Measurements from ENCODE around the gene OR52L1.
"Not testable (repeated sequence)": the region's sequence is repeated elsewhere in the genome, so short reads cannot be mapped to it uniquely, and the experiment has no call there.

Gene OR52L1
- total RNA-seq: 0 reads per million in 2 donors

- no peak for DNase-seq
Observed at GRCh38 chr11:5986885-5987284, at the start of gene OR52L1. OR52L1 (minus strand) TSS chr11:5986985; CDS start chr11:5986930, 55 bp downstream.

- DNase-seq: no peak
Observed at GRCh38 chr11:6030708-6031405, 44.1 kb upstream of the OR52L1 start, which contains the start of gene OR56A1. OR56A1 (minus strand) TSS chr11:6030758; CDS start chr11:6027692, 3,066 bp downstream.

- DNase-seq: no peak
Observed at GRCh38 chr11:6027501-6027900, 40.7 kb upstream of the OR52L1 start.

- no peak for DNase-seq
Observed at GRCh38 chr11:6025056-6025455, 38.3 kb upstream of the OR52L1 start.

GRCh38 chr11:6022956-6023355, 36.2 kb upstream of the OR52L1 start:
- no peak for DNase-seq

- no peak for DNase-seq
Observed at GRCh38 chr11:6013042-6013441, 26.3 kb upstream of the OR52L1 start.

GRCh38 chr11:6012035-6012668, 25.4 kb upstream of the OR52L1 start:
- no peak for DNase-seq

- DNase-seq: no peak
Observed at GRCh38 chr11:6006846-6007245, 20.1 kb upstream of the OR52L1 start, which contains the start of gene OR56A4. OR56A4 (minus strand) TSS chr11:6006946; CDS start chr11:6002992, 3,954 bp downstream.

GRCh38 chr11:6006395-6006794, 19.6 kb upstream of the OR52L1 start:
- no peak for DNase-seq

GRCh38 chr11:6002202-6002699, 15.5 kb upstream of the OR52L1 start:
- no peak for DNase-seq

GRCh38 chr11:5994791-5995190, 8.0 kb upstream of the OR52L1 start:
- no peak for DNase-seq

- no peak for DNase-seq
Observed at GRCh38 chr11:5992604-5993251, 5.9 kb upstream of the OR52L1 start.

GRCh38 chr11:5992150-5992549, 5.4 kb upstream of the OR52L1 start:
- no peak for DNase-seq

- DNase-seq: no peak
Observed at GRCh38 chr11:5989203-5989602, 2.4 kb upstream of the OR52L1 start.

- DNase-seq: no peak
Observed at GRCh38 chr11:5983443-5983842, 3.3 kb downstream of the OR52L1 start.

GRCh38 chr11:5973530-5973929, 13.3 kb downstream of the OR52L1 start:
- no peak for DNase-seq

- no peak for DNase-seq
Observed at GRCh38 chr11:5968394-5968793, 18.4 kb downstream of the OR52L1 start, which contains the start of gene OR56A5. OR56A5 (minus strand) TSS chr11:5968494; CDS start chr11:5968494, 0 bp downstream.

- DNase-seq: no peak
Observed at GRCh38 chr11:5967708-5968107, 19.1 kb downstream of the OR52L1 start.

- no peak for DNase-seq
Observed at GRCh38 chr11:5966958-5967357, 19.8 kb downstream of the OR52L1 start.

- not testable (repeated sequence) for DNase-seq
Observed at GRCh38 chr11:5960704-5961320, 26.0 kb downstream of the OR52L1 start.

GRCh38 chr11:5955586-5955985, 31.2 kb downstream of the OR52L1 start:
- no peak for DNase-seq

GRCh38 chr11:5941951-5942350, 44.8 kb downstream of the OR52L1 start, which contains the start of gene OR56A3:
OR56A3 (plus strand) TSS chr11:5942251; CDS start chr11:5947347, 5,096 bp downstream.
- no peak for DNase-seq

- no peak for DNase-seq
Observed at GRCh38 chr11:5940748-5941147, 46.0 kb downstream of the OR52L1 start.
